OCI-LY1 (cell line): ENCODE data around the gene OGT.

ENCODE experiments used
- EZH2 ChIP-seq: fragments of 200-600 bp; sonication (generic), shearing (Covaris generic); IDR thresholded peaks from 2 replicates; pipeline ENCODE4 v1.8.0; 2017; ENCODE audit warnings: borderline replicate concordance, mixed run types, mild to moderate bottlenecking, antibody characterized with exemption, low read length, moderate library complexity, mixed read lengths
- TF ChIP-seq, protein P1 (sequence below): fragments of 200-600 bp; sonication (generic), shearing (Covaris generic); IDR thresholded peaks from 2 replicates; pipeline ENCODE4 v1.5.1; 2017; ENCODE audit warnings: mild to moderate bottlenecking, antibody characterized with exemption, low read length, moderate library complexity, mixed read lengths

DNA sequence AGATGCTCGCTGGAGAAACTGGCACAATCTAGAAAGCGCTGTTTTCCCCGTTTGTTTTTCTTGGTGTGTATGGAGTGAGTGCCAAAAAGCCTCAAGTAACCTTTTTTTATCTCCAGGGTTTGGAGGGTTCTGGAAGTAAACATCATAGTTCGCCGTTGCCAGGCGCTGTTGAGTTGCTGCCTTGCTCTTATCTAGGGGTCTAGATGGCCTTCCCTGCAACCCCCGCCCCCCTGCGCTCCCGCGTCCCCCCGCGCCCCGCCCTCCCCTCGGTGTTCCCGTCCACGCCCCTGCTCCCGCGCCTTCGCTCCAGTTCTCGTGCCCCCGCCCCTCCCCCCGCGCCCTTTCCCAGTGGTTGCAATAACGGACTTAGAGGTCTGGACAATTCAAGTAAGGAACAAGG, 44.8 kb downstream of the OGT start:
- TF ChIP-seq, protein P1, sequence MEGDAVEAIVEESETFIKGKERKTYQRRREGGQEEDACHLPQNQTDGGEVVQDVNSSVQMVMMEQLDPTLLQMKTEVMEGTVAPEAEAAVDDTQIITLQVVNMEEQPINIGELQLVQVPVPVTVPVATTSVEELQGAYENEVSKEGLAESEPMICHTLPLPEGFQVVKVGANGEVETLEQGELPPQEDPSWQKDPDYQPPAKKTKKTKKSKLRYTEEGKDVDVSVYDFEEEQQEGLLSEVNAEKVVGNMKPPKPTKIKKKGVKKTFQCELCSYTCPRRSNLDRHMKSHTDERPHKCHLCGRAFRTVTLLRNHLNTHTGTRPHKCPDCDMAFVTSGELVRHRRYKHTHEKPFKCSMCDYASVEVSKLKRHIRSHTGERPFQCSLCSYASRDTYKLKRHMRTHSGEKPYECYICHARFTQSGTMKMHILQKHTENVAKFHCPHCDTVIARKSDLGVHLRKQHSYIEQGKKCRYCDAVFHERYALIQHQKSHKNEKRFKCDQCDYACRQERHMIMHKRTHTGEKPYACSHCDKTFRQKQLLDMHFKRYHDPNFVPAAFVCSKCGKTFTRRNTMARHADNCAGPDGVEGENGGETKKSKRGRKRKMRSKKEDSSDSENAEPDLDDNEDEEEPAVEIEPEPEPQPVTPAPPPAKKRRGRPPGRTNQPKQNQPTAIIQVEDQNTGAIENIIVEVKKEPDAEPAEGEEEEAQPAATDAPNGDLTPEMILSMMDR, result no peak
- no peak for TF ChIP-seq EZH2
